Liver (tissue), 9 donors: ENCODE measurements around the gene CELF5. TPM values are rescaled to one million over a fixed set of nuclear protein-coding genes. Genes with fewer than 3 reads are reported as not detected.

Experiments used
- DNase-seq: peaks from one replicate; pipeline ENCODE4 v3.0.0-alpha.2; 2017; ENCODE audit warnings: low spot score
- H3K27ac ChIP-seq, 2 donors: one replicate each; pipeline ENCODE4 v1.7.0; 2013; ENCODE audit warnings: inconsistent platforms in 2 of 2, low read length in 2 of 2, control low read depth in 1 of 2, low read depth in 1 of 2, mild to moderate bottlenecking in 1 of 2
- H3K27me3 ChIP-seq, 4 donors: one replicate each; pipeline versions ENCODE4 v1.6.1 to v1.7.0; 2013; ENCODE audit warnings: low read length in 3 of 4, inconsistent platforms in 1 of 4, mild to moderate bottlenecking in 1 of 4, moderate library complexity in 1 of 4; ENCODE audit not compliant: control insufficient read depth in 4 of 4, insufficient read depth in 4 of 4
- H3K36me3 ChIP-seq, 4 donors: one replicate each; pipeline versions ENCODE4 v1.6.1 to v1.7.0; 2013; ENCODE audit warnings: low read length in 3 of 4, mild to moderate bottlenecking in 3 of 4, low read depth in 1 of 4, moderate library complexity in 1 of 4; ENCODE audit not compliant: control insufficient read depth in 4 of 4, insufficient read depth in 3 of 4
- H3K4me1 ChIP-seq, 4 donors: one replicate each; pipeline versions ENCODE4 v1.6.1 to v1.7.0; 2013; ENCODE audit warnings: low read length in 3 of 4, mild to moderate bottlenecking in 3 of 4, moderate library complexity in 1 of 4; ENCODE audit not compliant: control insufficient read depth in 4 of 4, insufficient read depth in 4 of 4
- H3K4me3 ChIP-seq, 3 donors: one replicate each; pipeline versions ENCODE4 v1.6.1 to v1.7.0; 2013; ENCODE audit warnings: low read length in 3 of 3, control low read depth in 1 of 3, low read depth in 1 of 3, mild to moderate bottlenecking in 1 of 3
- H3K9ac ChIP-seq, 2 donors: one replicate each; pipeline ENCODE4 v1.7.0; 2013; ENCODE audit warnings: low read length in 2 of 2, mild to moderate bottlenecking in 2 of 2, moderate library complexity in 2 of 2, control low read depth in 1 of 2, low read depth in 1 of 2
- H3K9me3 ChIP-seq, 4 donors: one replicate each; pipeline versions ENCODE4 v1.6.1 to v1.7.0; 2013; ENCODE audit warnings: low read length in 3 of 4; ENCODE audit not compliant: control insufficient read depth in 4 of 4
- EGR1 ChIP-seq, 2 donors: IDR thresholded peaks; 2 replicates each; pipeline ENCODE4 v1.6.1; 2016 to 2018; ENCODE audit warnings: antibody characterized with exemption in 2 of 2, low read depth in 2 of 2
- FOXA1 ChIP-seq: IDR thresholded peaks from 2 replicates; pipeline ENCODE4 v1.6.1; 2016; ENCODE audit warnings: antibody characterized with exemption
- FOXA2 ChIP-seq: IDR thresholded peaks from 2 replicates; pipeline ENCODE4 v1.6.1; 2016; ENCODE audit warnings: antibody characterized with exemption
- GABPA ChIP-seq, 2 donors: IDR thresholded peaks in 1 of 2; conservative IDR thresholded peaks in 1 of 2; 2 replicates each; pipeline ENCODE4 v1.6.1; 2016; ENCODE audit warnings: antibody characterized with exemption in 2 of 2, mild to moderate bottlenecking in 1 of 2, moderate library complexity in 1 of 2
- HNF4G ChIP-seq: IDR thresholded peaks from 2 replicates; pipeline ENCODE4 v1.6.1; 2016; ENCODE audit warnings: antibody characterized with exemption
- JUND ChIP-seq, 2 donors: IDR thresholded peaks; 2 replicates each; pipeline ENCODE4 v1.6.1; 2016; ENCODE audit warnings: antibody characterized with exemption in 2 of 2
- NR2F2 ChIP-seq: IDR thresholded peaks from 2 replicates; pipeline ENCODE4 v1.6.1; 2016; ENCODE audit warnings: antibody characterized with exemption
- RAD21 ChIP-seq, 2 donors: IDR thresholded peaks; 2 replicates each; pipeline ENCODE4 v1.6.1; 2016; ENCODE audit warnings: antibody characterized with exemption in 2 of 2, mild to moderate bottlenecking in 2 of 2
- RXRA ChIP-seq, 2 donors: IDR thresholded peaks; 2 replicates each; pipeline ENCODE4 v1.6.1; 2017 to 2018; ENCODE audit warnings: antibody characterized with exemption in 2 of 2, mild to moderate bottlenecking in 1 of 2
- SP1 ChIP-seq: IDR thresholded peaks from 2 replicates; pipeline ENCODE4 v1.6.1; 2018; ENCODE audit warnings: antibody characterized with exemption, mild to moderate bottlenecking
- YY1 ChIP-seq: IDR thresholded peaks from 2 replicates; pipeline ENCODE4 v1.6.1; 2016; ENCODE audit warnings: antibody characterized with exemption, mild to moderate bottlenecking
- ZBTB33 ChIP-seq: IDR thresholded peaks from 2 replicates; pipeline ENCODE4 v1.6.1; 2016; ENCODE audit warnings: antibody characterized with exemption
- WGBS: extraction: QIAGEN DNeasy Blood & Tissue Kit; methylation state at CpG from one replicate; pipeline ENCODE4 v1.1.7; 2013; 5-methylcytosine and 5-hydroxymethylcytosine counted together
- polyA plus RNA-seq, 2 donors: library from polyadenylated mRNA; stranded (reverse) in 1 of 2; unstranded in 1 of 2; fragments of 200-250 nt in 1 of 2; fragments of >200 nt in 1 of 2; fragmentation: Nextera tagmentation in 1 of 2; extraction: Ambion mirVana in 1 of 2; gene quantifications; one replicate each; pipeline versions ENCODE4 v1.2.1 to v1.2.3, GENCODE V29; 2013 to 2015
- total RNA-seq, 2 donors: library from RNA; depleted of rRNA; stranded (reverse); fragments of >200 nt; gene quantifications; one replicate each; pipeline ENCODE4 v1.2.3, GENCODE V29; 2014
- TF ChIP-seq, protein P1 (sequence below): fragments of 150-350 bp; IDR thresholded peaks from 2 replicates; pipeline ENCODE4 v1.5.1; 2017; ENCODE audit warnings: improper control_type of control experiment, low read depth, low read length; ENCODE audit not compliant: missing input control
- TF ChIP-seq, protein P2 (sequence below): IDR thresholded peaks from 2 replicates; pipeline ENCODE4 v1.6.1; 2016; ENCODE audit warnings: antibody characterized with exemption
- TF ChIP-seq, protein P3 (sequence below): IDR thresholded peaks from 2 replicates; pipeline ENCODE4 v1.6.1; 2016; ENCODE audit warnings: antibody characterized with exemption, mild to moderate bottlenecking
- TF ChIP-seq, protein P4 (sequence below): IDR thresholded peaks from 2 replicates; pipeline ENCODE4 v1.6.1; 2016; ENCODE audit warnings: antibody characterized with exemption
- donor health status: healthy.
- donor health status: healthy.
- donor health status: healthy.
- donor health status: healthy.
- donor health status: healthy.

Gene CELF5
- total and polyA plus RNA-seq, 4 donors: 0.06 to 0.50 (median 0.26) TPM

- TF ChIP-seq SP1 (no peak), RXRA (IDR thresholded peaks at IDR 0.05) (no peak), NR2F2 (no peak), RAD21 (IDR thresholded peaks at IDR 0.05) (no peak), FOXA2 (no peak), GABPA (IDR thresholded peaks at IDR 0.05 in 1 of 2, conservative IDR thresholded peaks at IDR 0.05 in 1 of 2) (no peak), JUND (IDR thresholded peaks at IDR 0.05) (no peak), FOXA1 (no peak), HNF4G (no peak), YY1 (no peak)
- TF ChIP-seq, protein P1, sequence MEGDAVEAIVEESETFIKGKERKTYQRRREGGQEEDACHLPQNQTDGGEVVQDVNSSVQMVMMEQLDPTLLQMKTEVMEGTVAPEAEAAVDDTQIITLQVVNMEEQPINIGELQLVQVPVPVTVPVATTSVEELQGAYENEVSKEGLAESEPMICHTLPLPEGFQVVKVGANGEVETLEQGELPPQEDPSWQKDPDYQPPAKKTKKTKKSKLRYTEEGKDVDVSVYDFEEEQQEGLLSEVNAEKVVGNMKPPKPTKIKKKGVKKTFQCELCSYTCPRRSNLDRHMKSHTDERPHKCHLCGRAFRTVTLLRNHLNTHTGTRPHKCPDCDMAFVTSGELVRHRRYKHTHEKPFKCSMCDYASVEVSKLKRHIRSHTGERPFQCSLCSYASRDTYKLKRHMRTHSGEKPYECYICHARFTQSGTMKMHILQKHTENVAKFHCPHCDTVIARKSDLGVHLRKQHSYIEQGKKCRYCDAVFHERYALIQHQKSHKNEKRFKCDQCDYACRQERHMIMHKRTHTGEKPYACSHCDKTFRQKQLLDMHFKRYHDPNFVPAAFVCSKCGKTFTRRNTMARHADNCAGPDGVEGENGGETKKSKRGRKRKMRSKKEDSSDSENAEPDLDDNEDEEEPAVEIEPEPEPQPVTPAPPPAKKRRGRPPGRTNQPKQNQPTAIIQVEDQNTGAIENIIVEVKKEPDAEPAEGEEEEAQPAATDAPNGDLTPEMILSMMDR: no peak
- TF ChIP-seq, protein P2, sequence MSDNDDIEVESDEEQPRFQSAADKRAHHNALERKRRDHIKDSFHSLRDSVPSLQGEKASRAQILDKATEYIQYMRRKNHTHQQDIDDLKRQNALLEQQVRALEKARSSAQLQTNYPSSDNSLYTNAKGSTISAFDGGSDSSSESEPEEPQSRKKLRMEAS: no peak
- TF ChIP-seq, protein P3, sequence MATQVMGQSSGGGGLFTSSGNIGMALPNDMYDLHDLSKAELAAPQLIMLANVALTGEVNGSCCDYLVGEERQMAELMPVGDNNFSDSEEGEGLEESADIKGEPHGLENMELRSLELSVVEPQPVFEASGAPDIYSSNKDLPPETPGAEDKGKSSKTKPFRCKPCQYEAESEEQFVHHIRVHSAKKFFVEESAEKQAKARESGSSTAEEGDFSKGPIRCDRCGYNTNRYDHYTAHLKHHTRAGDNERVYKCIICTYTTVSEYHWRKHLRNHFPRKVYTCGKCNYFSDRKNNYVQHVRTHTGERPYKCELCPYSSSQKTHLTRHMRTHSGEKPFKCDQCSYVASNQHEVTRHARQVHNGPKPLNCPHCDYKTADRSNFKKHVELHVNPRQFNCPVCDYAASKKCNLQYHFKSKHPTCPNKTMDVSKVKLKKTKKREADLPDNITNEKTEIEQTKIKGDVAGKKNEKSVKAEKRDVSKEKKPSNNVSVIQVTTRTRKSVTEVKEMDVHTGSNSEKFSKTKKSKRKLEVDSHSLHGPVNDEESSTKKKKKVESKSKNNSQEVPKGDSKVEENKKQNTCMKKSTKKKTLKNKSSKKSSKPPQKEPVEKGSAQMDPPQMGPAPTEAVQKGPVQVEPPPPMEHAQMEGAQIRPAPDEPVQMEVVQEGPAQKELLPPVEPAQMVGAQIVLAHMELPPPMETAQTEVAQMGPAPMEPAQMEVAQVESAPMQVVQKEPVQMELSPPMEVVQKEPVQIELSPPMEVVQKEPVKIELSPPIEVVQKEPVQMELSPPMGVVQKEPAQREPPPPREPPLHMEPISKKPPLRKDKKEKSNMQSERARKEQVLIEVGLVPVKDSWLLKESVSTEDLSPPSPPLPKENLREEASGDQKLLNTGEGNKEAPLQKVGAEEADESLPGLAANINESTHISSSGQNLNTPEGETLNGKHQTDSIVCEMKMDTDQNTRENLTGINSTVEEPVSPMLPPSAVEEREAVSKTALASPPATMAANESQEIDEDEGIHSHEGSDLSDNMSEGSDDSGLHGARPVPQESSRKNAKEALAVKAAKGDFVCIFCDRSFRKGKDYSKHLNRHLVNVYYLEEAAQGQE: no peak
- TF ChIP-seq, protein P4, sequence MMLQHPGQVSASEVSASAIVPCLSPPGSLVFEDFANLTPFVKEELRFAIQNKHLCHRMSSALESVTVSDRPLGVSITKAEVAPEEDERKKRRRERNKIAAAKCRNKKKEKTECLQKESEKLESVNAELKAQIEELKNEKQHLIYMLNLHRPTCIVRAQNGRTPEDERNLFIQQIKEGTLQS: no peak
- 88% methylated on average over 11 of the region's 11 CpGs for WGBS
- H3K9me3 ChIP-seq: no peaks in the 10 kb centered on the region
- H3K4me3 ChIP-seq: no peak overlapping the region
- no peaks in the 10 kb centered on the region for H3K27me3 ChIP-seq
- H3K9ac ChIP-seq: no peak overlapping the region
- H3K27ac ChIP-seq: peak overlapping the region in 1 of 2 donors; percentile 0
- no peak for DNase-seq
- H3K36me3 ChIP-seq: no peaks in the 10 kb centered on the region
- peaks cover 0 to 2% (median 0%) of the 10 kb centered on the region in 4 donors for H3K4me1 ChIP-seq
These were observed 47.6 kb upstream of the CELF5 start for GRCh38 chr19:3176715-3177501.

- DNase-seq: no peak
- Histone ChIP-seq H3K27ac (peak within 1 kb of the TSS; percentile 67 to 69), H3K9me3 (no peaks in the 10 kb centered on the region)
- TF ChIP-seq, protein P1: no peak
- TF ChIP-seq RAD21 (IDR thresholded peaks at IDR 0.05) (no peak), ZBTB33 (no peak), EGR1 (IDR thresholded peaks at IDR 0.05; ENCODE audit: low read depth in 2 of 2) (no peak), SP1 (no peak), FOXA2 (no peak), HNF4G (no peak), RXRA (IDR thresholded peaks at IDR 0.05) (no peak)
- TF ChIP-seq, protein P3: no peak
These were observed 46.0 kb upstream of the CELF5 start, which contains the start of gene S1PR4 for GRCh38 chr19:3178377-3178972. Gene S1PR4 (plus strand): TSS chr19:3178769. CDS start chr19:3178793, 24 bp downstream.

More at GRCh38 chr19:3178377-3178972, 46.0 kb upstream of the CELF5 start, which contains the start of gene S1PR4:
- 73% methylated on average over 42 of the region's 42 CpGs for WGBS
- H3K4me1 ChIP-seq: peaks cover 0 to 2% (median 0%) of the 10 kb centered on the region in 4 donors
- H3K4me3 ChIP-seq: peak within 1 kb of the TSS in 2 of 3 donors; percentile 15 to 33
- no peaks in the 10 kb centered on the region for H3K27me3 ChIP-seq
- H3K36me3 ChIP-seq: no peaks in the 10 kb centered on the region
- no peak within 1 kb of the TSS for H3K9ac ChIP-seq
